GM18511 (cell line): Measurements from ENCODE around the gene TMEM74B.
"Not testable (repeated sequence)": the region's sequence is repeated elsewhere in the genome, so short reads cannot be mapped to it uniquely, and the experiment has no call there.

ENCODE experiments used
- ATAC-seq: cut with Tn5 transposase; IDR thresholded peaks from one replicate; pipeline ENCODE4 v1.9.1; 2021; ENCODE audit warnings: mild to moderate bottlenecking, moderate library complexity; ENCODE audit not compliant: unreplicated experiment

The TMEM74B gene

GRCh38 chr20:1149812-1150211, 35.0 kb downstream of the TMEM74B start:
- not testable (repeated sequence) for ATAC-seq

- no peak for ATAC-seq
Measured at GRCh38 chr20:1146957-1147356, 37.8 kb downstream of the TMEM74B start.

GRCh38 chr20:1144401-1145172, 40.2 kb downstream of the TMEM74B start:
- ATAC-seq = no peak

- ATAC-seq = no peak
Measured at GRCh38 chr20:1137236-1137635, 47.5 kb downstream of the TMEM74B start.

GRCh38 chr20:1134836-1135235, 49.9 kb downstream of the TMEM74B start:
- no peak for ATAC-seq

GRCh38 chr20:1134355-1134754, 50.4 kb downstream of the TMEM74B start:
- no peak for ATAC-seq

- no peak for ATAC-seq
Measured at GRCh38 chr20:1131354-1131753, 53.4 kb downstream of the TMEM74B start.

- ATAC-seq = no peak
Measured at GRCh38 chr20:1130847-1131246, 53.9 kb downstream of the TMEM74B start.
